Endodermal cell (in vitro differentiated cells): Measurements from ENCODE around the gene PTH2. TPM values are rescaled to one million over a fixed set of nuclear protein-coding genes. Genes with fewer than 3 reads are reported as not detected.

Source experiments
- DNase-seq: peaks from one replicate; pipeline ENCODE4 v3.0.0-alpha.2; 2017
- H3K27ac ChIP-seq: 2 replicates; pipeline ENCODE4 v1.5.1; 2013; ENCODE audit warnings: mild to moderate bottlenecking, low read depth, low read length, moderate library complexity
- H3K27me3 ChIP-seq: 2 replicates; pipeline ENCODE4 v1.6.1; 2013; ENCODE audit warnings: mild to moderate bottlenecking, low read length, moderate library complexity; ENCODE audit not compliant: insufficient read depth, control insufficient read depth, poor library complexity, severe bottlenecking
- H3K36me3 ChIP-seq: 2 replicates; pipeline ENCODE4 v1.7.0; 2013; ENCODE audit warnings: mild to moderate bottlenecking, low read length, moderate library complexity; ENCODE audit not compliant: control insufficient read depth, insufficient read depth
- H3K4me1 ChIP-seq: one replicate; pipeline ENCODE4 v1.7.0; 2013; ENCODE audit warnings: low read length; ENCODE audit not compliant: control insufficient read depth, insufficient read depth
- H3K4me3 ChIP-seq: 2 replicates; pipeline ENCODE4 v1.5.1; 2013; ENCODE audit warnings: mild to moderate bottlenecking, low read length, moderate library complexity
- H3K9ac ChIP-seq: 2 replicates; pipeline ENCODE4 v1.6.1; 2013; ENCODE audit warnings: mild to moderate bottlenecking, low read length, moderate library complexity; ENCODE audit not compliant: poor library complexity, severe bottlenecking; ENCODE audit errors: extremely low read depth
- H3K9me3 ChIP-seq: 2 replicates; pipeline ENCODE4 v1.6.1; 2013; ENCODE audit warnings: mild to moderate bottlenecking, low read length, moderate library complexity; ENCODE audit not compliant: control insufficient read depth
- H3K27ac Mint-ChIP-seq: 2 replicates; pipeline ENCODE4 v1.8.0; 2020; ENCODE audit warnings: mixed read lengths
- H3K27me3 Mint-ChIP-seq: 2 replicates; pipeline ENCODE4 v1.8.0; 2021; ENCODE audit warnings: mild to moderate bottlenecking, mixed read lengths; ENCODE audit not compliant: insufficient read depth
- H3K36me3 Mint-ChIP-seq: 2 replicates; pipeline ENCODE4 v1.8.0; 2020; ENCODE audit warnings: low read depth, mixed read lengths
- H3K4me1 Mint-ChIP-seq: 2 replicates; pipeline ENCODE4 v1.8.0; 2020; ENCODE audit warnings: mixed read lengths
- H3K4me3 Mint-ChIP-seq: 2 replicates; pipeline ENCODE4 v1.8.0; 2020; ENCODE audit warnings: mild to moderate bottlenecking, moderate library complexity, mixed read lengths
- H3K9me3 Mint-ChIP-seq: 2 replicates; pipeline ENCODE4 v1.8.0; 2020; ENCODE audit warnings: mild to moderate bottlenecking, mixed read lengths
- CTCF ChIP-seq: fragments of 200-600 bp; sonication (generic); conservative IDR thresholded peaks from 2 replicates; pipeline ENCODE4 v1.5.0; 2021; ENCODE audit warnings: antibody characterized with exemption, mild to moderate bottlenecking
- WGBS, 2 experiments: methylation state at CpG; one replicate each; pipeline versions ENCODE4 v1.1.5 to v1.1.7; 2013; ENCODE audit warnings: missing lambda C conversion rate in 2 of 2, mixed read lengths in 1 of 2; ENCODE audit not compliant: insufficient coverage in 1 of 2, insufficient read length in 1 of 2; 5-methylcytosine and 5-hydroxymethylcytosine counted together
- total RNA-seq, 2 donors: library from RNA; stranded (reverse); fragmentation: NEBNext Ultra II Directional in 1 of 2; extraction: Animal tissue kit (Norgen Biotek cat#: 25700) in 1 of 2; gene quantifications; 2 replicates in 1 of 2; 3 replicates in 1 of 2; pipeline ENCODE4 v1.2.1, GENCODE V29; 2021

The PTH2 gene
- total RNA-seq, 2 donors from 2014 or later: not detected

GRCh38 chr19:49403404-49404187, 19.6 kb downstream of the PTH2 start:
- Mint-ChIP-seq H3K27me3 (peaks cover 7% of the 10 kb centered on the region), H3K4me1 (peaks cover 18% of the 10 kb centered on the region), H3K4me3 (peak overlapping the region; percentile 23), H3K27ac (peak overlapping the region; percentile 92), H3K36me3 (no peaks in the 10 kb centered on the region), H3K9me3 (no peaks in the 10 kb centered on the region)
- peak; percentile 94 for DNase-seq
- Histone ChIP-seq H3K27me3 (no peaks in the 10 kb centered on the region), H3K36me3 (no peaks in the 10 kb centered on the region), H3K4me1 (peaks cover 13% of the 10 kb centered on the region), H3K4me3 (peak overlapping the region; percentile 70), H3K27ac (peak overlapping the region; percentile 16), H3K9ac (peak overlapping the region; percentile 13), H3K9me3 (no peaks in the 10 kb centered on the region)
- no peak for TF ChIP-seq CTCF
- 17 to 33% methylated on average over 1 to 7 of the region's 7 CpGs for WGBS, 2 experiments

- DNase-seq: no peak
- Histone ChIP-seq H3K9me3 (no peaks in the 10 kb centered on the region), H3K27me3 (no peaks in the 10 kb centered on the region), H3K27ac (no peak overlapping the region), H3K4me3 (no peak overlapping the region), H3K4me1 (peaks cover 13% of the 10 kb centered on the region), H3K36me3 (no peaks in the 10 kb centered on the region), H3K9ac (no peak overlapping the region)
- Mint-ChIP-seq H3K4me1 (peaks cover 26% of the 10 kb centered on the region), H3K27me3 (no peaks in the 10 kb centered on the region), H3K36me3 (no peaks in the 10 kb centered on the region), H3K4me3 (no peak overlapping the region), H3K9me3 (no peaks in the 10 kb centered on the region), H3K27ac (no peak overlapping the region)
- WGBS, 2 experiments: 87 to 91% methylated on average over 4 to 6 of the region's 6 CpGs
- TF ChIP-seq CTCF: no peak
These were observed 23.2 kb downstream of the PTH2 start for GRCh38 chr19:49400029-49400428.

GRCh38 chr19:49398931-49399330, 24.3 kb downstream of the PTH2 start:
- H3K9me3 ChIP-seq: no peaks in the 10 kb centered on the region
- no peaks in the 10 kb centered on the region for H3K36me3 ChIP-seq
- H3K4me3 ChIP-seq: no peak overlapping the region
- H3K4me1 Mint-ChIP-seq: peaks cover 20% of the 10 kb centered on the region
- H3K9me3 Mint-ChIP-seq: no peaks in the 10 kb centered on the region
- no peaks in the 10 kb centered on the region for H3K27me3 Mint-ChIP-seq
- H3K27ac Mint-ChIP-seq: no peak overlapping the region
- no peak for TF ChIP-seq CTCF
- no peak overlapping the region for H3K27ac ChIP-seq
- WGBS, 2 experiments: 94 to 95% methylated on average over 3 to 5 of the region's 6 CpGs
- no peaks in the 10 kb centered on the region for H3K27me3 ChIP-seq
- H3K4me1 ChIP-seq: peaks cover 7% of the 10 kb centered on the region
- no peak overlapping the region for H3K9ac ChIP-seq
- H3K4me3 Mint-ChIP-seq: no peak overlapping the region
- DNase-seq: peak; percentile 44
- H3K36me3 Mint-ChIP-seq: no peaks in the 10 kb centered on the region
